SK-N-SH (cell line): Measurements from ENCODE around the gene SLC1A2.

Source experiments
- MXI1 ChIP-seq: IDR thresholded peaks from 2 replicates; pipeline ENCODE4 v1.6.1; 2012; ENCODE audit warnings: mild to moderate bottlenecking, low read depth, low read length, improper control_type of control experiment
- POLR2AphosphoS5 ChIP-seq: IDR thresholded peaks from 2 replicates; pipeline ENCODE4 v1.6.1; 2012; ENCODE audit warnings: low read depth, low read length
- RAD21 ChIP-seq: IDR thresholded peaks from 2 replicates; pipeline ENCODE4 v1.6.1; 2012; ENCODE audit warnings: mild to moderate bottlenecking, low read length
- RFX5 ChIP-seq: IDR thresholded peaks from 2 replicates; pipeline ENCODE4 v1.6.1; 2012; ENCODE audit warnings: mild to moderate bottlenecking, improper control_type of control experiment, low read length
- SMC3 ChIP-seq: IDR thresholded peaks from 2 replicates; pipeline ENCODE4 v1.6.1; 2012; ENCODE audit warnings: low read depth, low read length, improper control_type of control experiment
- TF ChIP-seq, protein P1 (sequence below): fragments of 200-600 bp; sonication (generic); IDR thresholded peaks from 2 replicates; pipeline ENCODE4 v1.6.1; 2017; ENCODE audit warnings: antibody characterized with exemption, mild to moderate bottlenecking, moderate library complexity

DNA sequence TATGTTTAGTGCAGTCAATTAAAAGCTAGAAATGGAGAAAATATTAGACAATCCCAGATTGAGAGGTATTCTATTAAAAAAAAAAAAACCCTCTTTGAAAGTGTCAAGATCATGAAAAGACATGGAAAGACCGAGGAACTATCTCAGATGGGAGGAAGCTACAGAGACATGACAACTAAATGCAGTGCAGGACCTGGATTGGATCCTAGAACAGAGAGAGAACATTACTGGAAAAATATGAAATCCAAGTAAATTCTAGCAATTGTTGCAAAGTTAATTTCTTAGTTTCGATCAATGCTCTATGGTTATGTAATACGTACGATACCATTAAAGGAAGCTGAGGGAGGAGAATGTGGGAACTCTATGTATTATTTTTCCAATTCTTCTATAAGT is 43.2 kb downstream of the SLC1A2 start:
- TF ChIP-seq, protein P1, sequence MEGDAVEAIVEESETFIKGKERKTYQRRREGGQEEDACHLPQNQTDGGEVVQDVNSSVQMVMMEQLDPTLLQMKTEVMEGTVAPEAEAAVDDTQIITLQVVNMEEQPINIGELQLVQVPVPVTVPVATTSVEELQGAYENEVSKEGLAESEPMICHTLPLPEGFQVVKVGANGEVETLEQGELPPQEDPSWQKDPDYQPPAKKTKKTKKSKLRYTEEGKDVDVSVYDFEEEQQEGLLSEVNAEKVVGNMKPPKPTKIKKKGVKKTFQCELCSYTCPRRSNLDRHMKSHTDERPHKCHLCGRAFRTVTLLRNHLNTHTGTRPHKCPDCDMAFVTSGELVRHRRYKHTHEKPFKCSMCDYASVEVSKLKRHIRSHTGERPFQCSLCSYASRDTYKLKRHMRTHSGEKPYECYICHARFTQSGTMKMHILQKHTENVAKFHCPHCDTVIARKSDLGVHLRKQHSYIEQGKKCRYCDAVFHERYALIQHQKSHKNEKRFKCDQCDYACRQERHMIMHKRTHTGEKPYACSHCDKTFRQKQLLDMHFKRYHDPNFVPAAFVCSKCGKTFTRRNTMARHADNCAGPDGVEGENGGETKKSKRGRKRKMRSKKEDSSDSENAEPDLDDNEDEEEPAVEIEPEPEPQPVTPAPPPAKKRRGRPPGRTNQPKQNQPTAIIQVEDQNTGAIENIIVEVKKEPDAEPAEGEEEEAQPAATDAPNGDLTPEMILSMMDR: no peak
- no peak for TF ChIP-seq SMC3
- TF ChIP-seq RFX5: no peak
- no peak for TF ChIP-seq MXI1
- no peak for TF ChIP-seq RAD21
- no peak for TF ChIP-seq POLR2AphosphoS5
